Stromal cell of bone marrow (primary cell): ENCODE data around the gene NOC4L.
"Not testable (repeated sequence)": the region's sequence is repeated elsewhere in the genome, so short reads cannot be mapped to it uniquely, and the experiment has no call there.

Source experiments
- DNase-seq: peaks from one replicate; pipeline ENCODE4 v3.0.0-alpha.2; 2012; ENCODE audit warnings: low read depth

NOC4L gene

DNA sequence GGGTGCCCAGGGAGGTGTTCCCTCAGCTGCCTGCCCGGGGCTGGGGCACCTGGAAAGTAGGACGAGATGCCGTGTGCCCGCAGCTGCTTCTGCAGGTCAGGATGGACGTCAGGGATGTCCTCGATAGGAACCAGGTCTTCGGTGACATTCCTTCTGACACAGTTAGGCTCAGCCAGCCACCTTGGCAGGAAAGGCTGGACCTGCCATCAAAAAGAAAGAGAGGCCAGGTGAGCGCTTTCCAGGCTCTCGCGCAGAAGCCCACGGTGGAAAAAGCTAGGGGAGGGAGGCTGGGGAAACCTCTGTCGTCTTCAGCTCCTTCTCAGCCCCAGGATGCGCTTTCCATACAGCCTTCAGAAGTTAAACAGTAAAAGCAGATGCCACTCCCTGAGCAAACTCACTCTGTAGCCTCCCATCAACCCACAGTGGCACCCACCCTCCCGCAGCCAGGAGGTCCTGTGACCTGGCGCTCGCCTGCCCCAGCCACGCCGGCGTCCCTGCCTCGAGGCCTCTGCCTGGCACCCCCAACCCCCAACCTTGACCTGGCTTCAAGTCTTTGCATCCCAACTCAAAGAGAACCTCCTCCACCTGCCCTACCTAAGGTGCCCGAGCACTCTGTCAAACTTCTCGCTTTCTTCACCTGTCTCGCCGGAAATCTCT, 1.4 kb upstream of the NOC4L start:
- DNase-seq: no peak

DNA sequence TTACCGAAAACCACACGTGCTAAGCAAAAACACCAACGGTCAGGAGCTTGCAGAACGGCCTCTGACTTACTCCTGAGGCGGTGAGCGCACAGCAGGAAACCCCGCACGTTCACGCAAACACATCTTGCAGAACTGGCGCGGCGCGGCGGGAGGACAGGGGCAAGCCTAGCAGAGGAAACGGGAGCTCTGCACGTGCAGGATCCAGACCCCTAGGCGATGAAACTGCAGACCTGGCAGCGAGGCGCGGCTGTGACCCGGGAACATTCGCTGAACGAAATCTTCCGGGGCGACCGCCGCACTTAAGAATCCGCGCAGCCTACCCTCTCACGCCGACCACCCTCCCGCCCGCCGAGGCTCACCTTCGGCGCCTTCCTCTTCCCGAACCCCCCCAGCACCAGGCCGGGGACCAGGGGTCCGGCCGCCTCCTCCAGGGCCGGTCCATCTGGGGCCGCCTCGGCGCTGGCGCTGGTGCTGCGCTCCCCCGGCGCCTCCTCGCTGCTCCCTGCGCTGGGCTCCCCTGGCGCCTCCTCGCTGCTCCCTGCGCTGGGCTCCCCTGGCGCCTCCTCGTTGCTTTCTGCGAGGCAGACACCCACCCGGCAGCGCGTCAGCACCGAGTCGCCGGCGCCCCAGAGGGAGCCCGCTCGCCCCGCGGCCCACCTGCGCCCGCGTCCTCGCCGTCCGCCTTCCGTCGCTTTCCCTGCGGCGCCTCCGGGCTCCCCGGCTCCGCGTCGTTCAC, 753 bp upstream of the NOC4L start:
- DNase-seq: no peak

DNA sequence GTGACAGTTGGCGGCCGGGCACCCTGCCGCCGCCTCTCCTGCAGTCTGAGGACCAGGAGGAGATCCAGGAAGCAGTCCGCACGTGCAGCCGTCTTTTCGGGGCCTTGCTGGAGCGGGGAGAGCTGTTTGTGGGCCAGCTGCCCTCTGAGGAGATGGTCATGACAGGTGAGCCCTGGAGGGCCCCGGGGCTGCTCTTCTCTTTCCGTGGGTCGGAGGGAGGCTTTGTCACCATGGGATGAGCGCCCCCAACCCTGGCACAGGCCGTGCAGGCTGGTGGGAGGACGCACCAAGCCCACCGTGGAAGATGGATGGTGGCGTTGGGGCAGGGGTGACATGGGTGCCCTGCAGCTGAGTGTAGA, 532 bp downstream of the NOC4L start:
- no peak for DNase-seq

DNA sequence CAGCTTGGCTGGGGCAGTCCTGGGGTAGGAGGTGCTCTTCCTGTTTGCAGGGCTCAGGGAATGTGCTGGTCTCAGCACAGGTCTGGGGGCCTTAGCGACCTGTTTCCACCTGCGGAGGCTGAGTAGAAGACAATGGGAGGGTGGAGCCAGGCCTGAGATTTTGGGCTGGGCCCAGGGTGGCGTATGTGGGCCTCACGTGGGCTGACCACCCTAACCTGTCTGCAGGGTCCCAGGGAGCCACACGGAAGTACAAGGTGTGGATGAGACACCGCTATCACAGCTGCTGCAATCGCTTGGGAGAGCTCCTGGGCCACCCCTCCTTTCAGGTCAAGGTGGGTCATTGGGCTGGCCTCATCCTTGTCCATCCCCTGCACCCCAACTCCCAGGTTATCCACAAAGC, 1.1 kb downstream of the NOC4L start:
- DNase-seq: no peak

DNA sequence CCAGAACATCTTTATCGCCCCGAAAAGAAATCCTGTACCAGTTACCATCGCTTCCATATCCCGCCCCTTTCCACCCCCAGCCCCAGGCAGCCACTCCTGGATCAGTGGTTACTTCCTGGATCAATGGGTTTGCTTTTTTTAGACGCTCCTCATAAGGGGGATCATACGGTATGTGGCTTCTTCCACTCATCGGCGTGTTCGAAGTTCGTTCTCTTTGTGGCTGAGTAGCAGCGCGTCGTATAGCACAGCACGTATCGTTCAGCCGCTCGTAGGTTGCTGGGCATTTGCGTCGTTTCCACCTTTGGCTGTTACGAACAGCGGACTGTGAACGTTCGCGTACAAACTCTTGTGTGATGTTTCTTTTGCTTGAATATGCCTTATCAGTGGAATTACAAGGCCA, 1.8 kb downstream of the NOC4L start:
- no peak for DNase-seq

DNA sequence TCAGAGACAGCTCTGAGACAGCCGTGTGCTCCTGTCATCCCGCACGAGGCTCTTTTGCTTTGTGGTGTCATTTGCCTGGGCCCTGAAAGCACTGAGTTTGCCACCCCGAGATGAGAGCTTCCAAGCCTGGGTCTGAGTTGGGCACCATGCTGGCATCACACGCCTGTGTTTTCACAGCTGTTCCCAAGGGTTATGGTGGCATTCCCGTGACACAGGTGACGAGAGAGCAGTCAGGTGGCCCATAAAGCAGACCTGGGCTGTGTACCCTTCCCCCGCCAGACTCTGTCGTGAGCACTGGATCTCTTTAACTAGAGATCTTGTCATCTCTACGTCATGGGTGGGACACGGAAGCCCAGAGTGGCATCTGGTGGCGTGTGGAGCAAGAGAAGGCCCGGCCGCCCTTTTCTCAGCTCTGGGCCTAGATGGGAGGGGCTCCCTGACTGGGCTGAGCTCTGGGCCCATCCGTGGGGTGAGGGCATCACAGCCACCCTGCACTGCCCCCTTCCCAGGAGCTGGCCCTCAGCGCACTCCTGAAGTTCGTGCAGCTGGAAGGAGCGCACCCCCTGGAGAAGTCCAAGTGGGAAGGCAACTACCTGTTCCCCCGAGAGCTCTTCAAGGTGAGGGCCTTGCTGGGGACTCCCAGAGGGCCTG, 2.6 kb downstream of the NOC4L start:
- no peak for DNase-seq

DNA sequence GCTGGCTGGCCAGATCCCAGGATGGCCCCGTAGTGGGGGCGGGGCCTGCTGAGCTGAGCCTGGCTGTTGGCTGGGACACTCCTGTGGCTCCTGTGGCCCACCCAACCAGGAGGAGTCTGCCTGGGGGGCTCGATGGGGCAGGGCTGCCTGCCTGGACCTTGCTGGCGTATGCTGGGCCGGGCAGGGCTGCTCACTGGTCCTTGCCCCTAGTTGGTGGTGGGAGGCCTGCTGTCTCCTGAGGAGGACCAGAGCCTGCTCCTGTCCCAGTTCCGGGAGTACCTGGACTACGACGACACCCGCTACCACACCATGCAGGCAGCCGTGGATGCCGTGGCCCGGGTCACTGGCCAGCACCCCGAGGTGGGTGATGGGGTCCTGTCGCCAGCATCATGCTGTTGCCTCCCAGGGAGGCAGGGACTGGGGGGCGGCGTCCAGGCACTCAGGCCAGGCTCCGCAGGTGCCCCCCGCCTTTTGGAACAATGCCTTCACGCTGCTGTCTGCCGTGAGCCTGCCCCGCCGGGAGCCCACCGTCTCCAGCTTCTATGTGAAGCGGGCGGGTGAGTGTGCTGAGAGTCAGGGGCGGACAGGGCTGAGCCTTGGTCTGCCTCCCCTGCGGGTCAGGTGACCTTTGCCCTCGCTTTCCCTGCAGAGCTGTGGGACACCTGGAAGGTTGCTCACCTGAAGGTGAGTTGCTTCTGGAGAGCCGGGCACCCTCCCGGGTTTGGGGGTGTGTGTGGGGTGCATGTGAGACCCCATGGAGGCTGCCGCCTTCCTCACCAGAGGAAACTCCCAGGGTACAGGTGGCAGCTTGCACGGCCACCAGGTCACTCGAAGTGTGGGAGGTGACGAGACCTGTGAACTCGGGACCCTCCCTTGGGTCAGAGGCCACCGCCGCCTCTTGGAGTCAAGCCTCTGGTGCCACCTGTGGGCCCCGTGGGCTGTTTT, 3.4 kb downstream of the NOC4L start:
- no peak for DNase-seq

DNA sequence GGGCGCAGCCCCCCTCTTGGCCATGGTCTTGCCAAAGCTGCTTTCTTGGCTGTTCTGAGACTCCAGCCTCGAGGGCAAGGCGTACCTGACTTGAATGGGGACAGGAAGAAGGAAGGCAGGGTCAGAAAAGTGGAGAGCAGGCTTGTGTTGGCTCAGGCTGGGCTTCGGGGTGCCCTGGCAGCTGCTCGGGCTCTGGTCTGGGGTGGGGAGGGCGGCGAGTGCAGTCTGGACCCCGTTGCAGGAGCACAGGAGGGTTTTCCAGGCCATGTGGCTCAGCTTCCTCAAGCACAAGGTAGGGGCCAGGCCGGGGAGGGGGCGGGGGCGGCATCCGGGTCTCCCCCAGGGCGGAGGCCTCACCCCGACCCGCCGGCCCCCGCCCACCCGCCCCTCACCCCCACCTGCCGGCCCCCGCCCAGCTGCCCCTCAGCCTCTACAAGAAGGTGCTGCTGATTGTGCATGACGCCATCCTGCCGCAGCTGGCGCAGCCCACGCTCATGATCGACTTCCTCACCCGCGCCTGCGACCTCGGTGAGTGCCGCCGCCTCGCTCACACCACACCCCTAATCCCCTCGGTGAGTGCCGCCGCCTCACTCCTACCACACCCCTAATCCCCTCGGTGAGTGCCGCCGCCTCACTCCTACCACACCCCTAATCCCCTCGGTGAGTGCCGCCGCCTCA, 4.2 kb downstream of the NOC4L start:
- DNase-seq: no peak

DNA sequence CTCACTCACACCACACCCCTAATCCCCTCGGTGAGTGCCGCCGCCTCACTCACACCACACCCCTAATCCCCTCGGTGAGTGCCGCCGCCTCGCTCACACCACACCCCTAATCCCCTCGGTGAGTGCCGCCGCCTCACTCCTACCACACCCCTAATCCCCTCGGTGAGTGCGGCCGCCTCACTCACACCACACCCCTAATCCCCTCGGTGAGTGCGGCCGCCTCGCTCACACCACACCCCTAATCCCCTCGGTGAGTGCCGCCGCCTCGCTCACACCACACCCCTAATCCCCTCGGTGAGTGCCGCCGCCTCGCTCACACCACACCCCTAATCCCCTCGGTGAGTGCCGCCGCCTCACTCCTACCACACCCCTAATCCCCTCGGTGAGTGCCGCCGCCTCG, 5.3 kb downstream of the NOC4L start:
- DNase-seq: not testable (repeated sequence)

DNA sequence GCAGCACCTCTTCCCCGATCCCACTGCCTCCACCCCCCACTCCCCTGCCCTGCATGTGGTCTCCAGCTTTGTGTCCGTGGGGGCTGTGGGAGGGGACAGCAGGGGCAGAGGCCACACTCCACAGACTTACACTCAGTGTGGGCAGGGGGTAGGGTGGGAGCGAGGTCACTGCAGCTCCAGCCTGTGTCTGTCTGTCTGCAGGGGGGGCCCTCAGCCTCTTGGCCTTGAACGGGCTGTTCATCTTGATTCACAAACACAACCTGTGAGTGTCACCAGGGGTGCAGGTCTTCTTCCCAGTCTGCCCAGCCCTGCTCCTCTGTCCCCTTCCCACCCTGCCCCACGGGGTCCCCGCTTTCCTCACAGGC, 6.5 kb downstream of the NOC4L start:
- DNase-seq: no peak

DNA sequence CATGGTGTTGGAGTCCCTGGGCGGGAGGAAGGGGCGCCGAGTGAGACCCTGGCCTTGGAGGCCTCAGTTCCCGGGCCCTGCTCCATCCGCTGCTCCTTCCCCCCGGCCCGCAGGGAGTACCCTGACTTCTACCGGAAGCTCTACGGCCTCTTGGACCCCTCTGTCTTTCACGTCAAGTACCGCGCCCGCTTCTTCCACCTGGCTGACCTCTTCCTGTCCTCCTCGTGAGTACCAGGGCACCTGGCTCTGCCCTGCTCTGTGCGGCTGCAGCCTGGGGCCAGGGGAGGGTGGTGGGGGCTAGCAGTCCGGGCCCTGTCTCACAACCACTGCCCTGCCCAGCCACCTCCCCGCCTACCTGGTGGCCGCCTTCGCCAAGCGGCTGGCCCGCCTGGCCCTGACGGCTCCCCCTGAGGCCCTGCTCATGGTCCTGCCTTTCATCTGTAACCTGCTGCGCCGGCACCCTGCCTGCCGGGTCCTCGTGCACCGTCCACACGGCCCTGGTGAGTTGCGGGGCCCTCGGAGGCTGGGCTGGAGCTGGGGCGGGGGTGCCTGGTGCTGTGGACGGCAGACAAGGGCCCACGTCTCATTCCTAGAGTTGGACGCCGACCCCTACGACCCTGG, 7.0 kb downstream of the NOC4L start:
- no peak for DNase-seq

DNA sequence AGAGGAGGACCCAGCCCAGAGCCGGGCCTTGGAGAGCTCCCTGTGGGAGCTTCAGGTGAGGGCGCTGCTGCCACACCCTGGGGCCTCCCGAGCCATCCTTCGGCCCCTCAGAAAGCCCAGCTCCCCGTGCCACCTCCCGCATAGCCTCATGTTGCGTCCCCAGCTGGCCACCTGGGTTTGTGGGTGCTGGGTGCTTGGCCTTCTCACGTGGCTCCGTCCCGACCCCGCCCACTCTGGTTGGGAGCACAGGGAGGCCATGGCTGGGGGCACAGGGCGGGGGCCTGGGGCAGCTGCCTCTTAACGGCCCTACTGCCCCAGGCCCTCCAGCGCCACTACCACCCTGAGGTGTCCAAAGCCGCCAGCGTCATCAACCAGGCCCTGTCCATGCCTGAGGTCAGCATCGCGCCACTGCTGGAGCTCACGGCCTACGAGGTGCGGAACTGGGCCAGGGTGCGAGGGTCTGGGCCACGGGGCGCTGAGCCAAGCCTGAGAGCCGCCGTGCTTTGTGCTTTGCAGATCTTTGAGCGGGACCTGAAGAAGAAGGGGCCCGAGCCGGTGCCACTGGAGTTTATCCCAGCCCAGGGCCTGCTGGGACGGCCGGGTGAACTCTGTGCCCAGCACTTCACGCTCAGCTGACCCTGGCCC, 7.6 kb downstream of the NOC4L start:
- DNase-seq: no peak

DNA sequence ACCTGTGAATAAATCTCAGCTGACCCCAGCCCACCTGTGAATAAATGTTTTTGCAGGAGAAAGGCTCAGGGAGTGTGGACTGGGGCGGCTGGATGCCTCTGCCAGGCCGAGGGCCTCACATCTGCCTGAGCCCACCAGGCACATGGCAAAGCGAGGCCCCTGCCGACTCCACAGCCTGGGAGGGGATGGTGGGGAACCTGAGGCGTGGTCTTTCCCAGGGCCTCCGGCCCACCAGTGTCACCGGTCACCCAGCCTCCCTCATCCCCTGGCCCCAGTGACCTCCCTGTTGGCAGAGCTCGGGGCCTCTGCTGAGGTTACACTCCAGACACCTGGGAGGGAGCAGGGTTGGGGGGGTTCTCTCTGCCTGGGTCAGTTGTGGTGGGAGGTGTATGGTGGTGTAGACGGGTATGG, 8.2 kb downstream of the NOC4L start:
- DNase-seq: no peak

DNA sequence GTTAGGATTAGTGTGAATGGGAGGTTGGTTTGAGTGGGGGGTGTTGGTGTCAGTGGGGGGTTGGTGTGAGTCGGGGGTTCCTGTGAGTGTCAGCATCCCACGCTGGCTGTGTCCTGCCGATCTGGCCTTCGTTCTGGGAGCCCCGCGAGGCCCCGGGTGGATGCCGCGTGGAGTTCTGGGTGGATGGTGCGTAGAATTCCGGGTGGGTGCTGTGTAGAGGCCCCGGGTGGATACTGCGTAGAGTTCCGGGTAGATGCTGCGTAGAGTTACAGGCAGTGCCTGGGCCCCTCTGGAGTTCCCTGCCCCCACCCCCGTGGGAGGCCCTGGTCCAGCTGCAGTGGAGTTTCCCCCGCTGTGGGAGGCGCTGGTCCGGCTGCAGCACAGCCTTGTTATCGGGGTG, 8.7 kb downstream of the NOC4L start:
- DNase-seq: no peak

DNA sequence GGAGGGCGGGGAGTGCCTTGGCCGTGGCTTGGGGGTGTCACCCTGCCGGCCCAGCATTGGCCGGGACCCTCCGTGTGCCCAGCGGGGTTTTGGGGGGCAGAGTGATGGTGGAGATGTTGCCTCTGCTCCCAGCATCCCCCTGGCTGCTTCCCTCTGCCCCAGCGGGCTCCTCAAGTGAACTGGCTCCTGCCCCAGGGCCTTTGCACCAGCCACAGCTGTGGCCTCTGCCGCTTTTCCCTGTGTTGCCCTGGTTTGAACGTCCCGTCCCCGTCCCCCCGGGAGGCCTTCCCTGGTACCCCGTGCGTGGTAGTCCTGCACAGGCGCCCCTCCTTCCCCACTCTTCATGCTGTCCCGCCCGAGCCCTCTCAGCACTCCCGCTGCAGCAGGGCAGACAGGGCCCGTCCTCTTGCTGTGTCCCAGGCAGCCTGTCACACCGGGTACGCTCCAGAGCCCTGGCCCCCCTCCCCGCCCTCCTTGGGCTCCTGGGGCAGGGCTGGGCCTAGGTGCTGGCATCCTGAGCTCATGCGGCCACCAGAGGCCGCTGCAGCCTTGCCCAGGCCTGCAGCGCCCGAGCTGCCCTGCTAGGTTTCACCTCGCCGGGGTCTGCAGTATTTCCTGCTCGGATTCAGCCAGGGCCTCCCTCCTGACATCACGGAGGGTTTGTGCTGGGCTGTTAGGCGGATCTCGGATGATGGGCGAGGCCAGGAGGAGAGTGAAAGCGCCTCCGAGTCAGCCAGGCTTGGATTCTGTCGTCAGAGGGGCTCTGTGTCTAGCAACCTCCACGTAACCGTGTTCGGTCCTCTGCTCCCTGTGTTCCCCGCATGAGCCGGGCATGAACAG, 9.5 kb downstream of the NOC4L start:
- peak; percentile 35 for DNase-seq

DNA sequence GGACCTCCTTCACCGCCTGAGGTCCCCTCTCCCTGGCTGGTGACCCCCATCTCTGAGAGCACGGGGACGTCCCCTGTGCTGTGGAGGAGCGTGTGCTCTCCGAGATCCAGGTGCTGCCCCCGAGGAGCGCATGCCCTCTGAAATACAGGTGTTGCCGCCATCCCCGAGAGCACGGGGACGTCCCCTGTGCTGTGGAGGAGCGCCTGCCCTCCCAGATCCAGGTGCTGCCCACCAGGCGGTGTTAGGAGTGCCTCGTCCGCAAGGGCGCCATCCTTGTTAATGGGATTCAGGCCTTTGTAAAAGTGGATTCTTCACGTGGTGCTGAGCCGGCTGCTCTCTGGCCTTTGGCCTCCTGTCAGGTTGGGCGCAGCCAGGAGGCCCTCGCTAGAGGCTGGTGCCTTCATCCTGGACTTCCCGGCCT, 10.1 kb downstream of the NOC4L start:
- no peak for DNase-seq

DNA sequence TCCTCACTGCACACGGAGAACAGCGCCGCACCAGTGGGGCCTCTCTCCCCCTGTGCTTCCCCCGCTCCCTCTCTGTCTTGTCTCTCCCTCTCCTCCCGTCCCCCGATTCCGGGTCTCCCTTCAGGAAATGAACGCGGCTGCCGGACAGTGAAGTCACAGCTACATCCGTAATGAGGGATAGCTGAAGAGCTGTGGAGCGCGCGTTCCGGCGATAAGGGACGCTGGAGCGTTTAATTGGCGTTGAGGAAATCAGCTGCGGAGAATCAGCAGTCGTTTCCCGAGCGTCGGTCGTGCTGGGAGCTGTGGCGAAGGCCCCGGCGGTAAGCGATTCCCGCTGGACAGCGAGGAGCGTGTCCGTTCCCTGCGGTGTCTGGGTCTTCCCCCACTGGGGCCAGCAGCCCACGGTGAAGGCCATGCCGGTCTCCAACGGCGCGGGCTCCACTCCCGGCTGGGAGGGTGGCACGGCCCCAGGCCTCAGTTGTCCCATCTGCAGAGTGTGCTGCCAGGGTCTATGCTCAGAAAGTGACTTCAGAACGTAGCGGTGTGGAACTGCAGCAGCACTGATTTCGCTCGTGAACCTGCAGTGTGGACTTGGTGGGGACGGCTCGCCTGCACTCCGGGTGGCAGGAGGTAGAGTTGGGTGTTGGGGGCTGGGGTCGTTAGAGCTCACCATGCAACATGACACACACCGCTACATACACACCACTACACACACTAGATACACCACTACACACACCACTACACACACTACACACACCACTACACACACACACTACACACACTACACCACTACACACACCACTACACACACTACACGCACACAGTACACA, 10.9 kb downstream of the NOC4L start:
- no peak for DNase-seq

DNA sequence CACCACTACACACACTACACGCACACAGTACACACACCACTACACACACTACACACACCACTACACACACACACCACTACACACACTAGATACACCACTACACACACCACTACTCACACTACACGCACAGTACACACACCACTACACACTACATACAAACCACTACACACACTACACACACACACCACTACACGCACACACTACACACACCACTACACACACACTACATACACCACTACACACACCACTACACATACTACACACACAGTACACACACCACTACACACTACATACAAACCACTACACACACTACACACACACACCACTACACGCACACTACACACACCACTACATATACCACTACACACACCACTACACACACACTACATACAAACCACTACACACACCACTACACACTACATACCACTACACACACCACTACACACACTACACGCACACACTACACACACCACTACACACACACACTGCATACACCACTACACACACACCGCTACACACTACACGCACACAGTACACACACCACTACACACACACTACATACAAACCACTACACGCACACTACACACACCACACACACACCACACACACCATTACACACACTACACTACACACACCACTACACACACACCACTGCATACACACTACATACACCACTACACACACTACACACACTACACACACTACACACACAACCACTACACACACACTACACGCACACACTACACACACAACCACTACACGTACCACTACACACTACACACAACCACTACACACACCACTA, 11.7 kb downstream of the NOC4L start:
- DNase-seq: no peak
